GM18526 (cell line): Measurements from ENCODE around the gene MAT1A.

Source experiments
- POLR2A ChIP-seq: IDR thresholded peaks from 3 replicates; pipeline ENCODE4 v1.6.1; 2011; ENCODE audit not compliant: insufficient read length; ENCODE audit errors: extremely low read depth

The MAT1A gene

DNA sequence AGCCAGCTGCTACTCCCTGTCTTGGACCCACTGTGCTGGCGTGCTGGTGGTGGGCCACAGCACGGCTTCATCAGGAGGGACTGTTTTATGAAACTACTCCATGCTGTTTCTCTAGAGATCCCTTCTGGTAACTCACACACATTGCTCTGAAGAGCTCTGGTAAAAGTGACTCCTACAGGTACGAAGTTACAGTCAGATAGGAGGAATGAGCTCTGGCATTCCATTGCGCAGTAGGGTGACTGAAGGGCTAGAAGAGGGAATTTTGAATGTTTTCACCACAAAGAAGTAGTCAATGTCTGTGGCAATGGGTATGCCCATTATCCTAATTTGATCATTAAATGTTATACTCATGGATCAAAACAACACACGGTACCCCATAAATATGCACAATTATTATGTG lies 609 bp downstream of the MAT1A start:
- TF ChIP-seq POLR2A = no peak

DNA sequence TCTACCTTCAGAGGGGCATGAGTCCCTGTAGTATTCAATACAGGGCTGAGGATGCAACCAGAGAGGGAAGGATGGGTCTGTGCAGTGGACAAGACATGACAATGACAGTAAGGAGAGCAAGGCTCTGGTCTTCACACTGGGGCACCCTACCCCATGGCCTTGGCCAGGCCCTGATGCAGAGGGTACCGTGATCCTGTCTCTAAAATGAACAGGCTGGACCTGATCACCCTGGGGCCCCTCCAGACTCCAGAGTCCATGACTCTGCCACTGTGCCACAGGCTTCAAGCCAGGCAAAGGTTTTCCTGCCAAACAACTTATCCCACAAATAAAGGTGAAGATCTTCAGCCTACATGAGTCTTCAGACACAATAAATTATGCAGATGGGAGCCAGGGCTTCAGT lies 4.9 kb downstream of the MAT1A start:
- no peak for TF ChIP-seq POLR2A

DNA sequence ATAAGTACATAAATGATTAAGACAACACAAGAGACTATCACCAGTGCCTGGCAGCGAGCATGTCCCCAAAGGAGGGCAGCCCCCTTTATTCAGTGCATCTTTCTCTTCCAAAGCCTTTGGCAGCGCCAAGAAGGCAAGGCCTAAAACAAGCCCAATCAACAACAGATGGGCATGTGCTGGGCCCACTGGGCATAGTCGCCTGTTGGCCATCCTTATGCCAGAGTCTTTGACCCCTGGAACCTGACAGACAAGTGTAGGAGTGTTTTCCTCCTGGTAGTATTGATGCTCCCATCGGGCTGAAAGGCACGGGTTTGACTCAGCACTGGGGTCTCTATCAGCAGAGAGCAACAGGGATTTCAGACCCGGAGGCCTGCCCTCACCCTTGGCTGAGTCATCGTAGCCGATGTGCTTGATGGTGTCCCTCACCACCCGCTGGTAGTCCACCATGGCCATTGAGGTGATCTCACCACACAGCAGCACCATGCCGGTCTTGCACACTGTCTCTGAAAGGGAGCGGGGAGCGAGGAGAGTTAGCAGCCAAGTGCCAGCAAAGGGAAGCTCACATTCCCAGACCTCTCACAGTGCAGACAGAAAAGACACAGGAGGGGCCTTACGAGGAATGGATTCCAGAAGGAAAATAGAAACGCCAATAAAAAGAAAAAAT lies 5.8 kb downstream of the MAT1A start:
- TF ChIP-seq POLR2A = no peak

DNA sequence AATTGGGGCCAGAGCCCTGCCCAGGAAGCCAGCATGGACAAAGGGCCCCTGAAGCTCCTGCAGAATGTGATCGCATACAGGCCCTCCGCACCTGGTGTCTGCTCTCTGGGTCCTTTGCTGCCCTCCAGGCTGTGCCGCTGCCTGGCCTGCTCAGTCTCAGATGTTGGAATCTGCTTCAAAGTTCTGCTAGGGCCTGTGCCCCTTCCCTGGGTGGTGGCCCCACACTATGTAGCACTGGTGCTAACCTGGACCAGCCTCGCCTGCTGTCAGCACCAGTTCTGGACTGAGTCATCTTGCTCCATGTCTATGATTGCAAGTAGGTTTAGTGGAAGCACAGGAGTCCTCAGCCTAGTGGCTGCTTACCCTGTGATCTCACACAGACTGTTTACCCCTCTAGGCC lies 6.3 kb downstream of the MAT1A start:
- no peak for TF ChIP-seq POLR2A

DNA sequence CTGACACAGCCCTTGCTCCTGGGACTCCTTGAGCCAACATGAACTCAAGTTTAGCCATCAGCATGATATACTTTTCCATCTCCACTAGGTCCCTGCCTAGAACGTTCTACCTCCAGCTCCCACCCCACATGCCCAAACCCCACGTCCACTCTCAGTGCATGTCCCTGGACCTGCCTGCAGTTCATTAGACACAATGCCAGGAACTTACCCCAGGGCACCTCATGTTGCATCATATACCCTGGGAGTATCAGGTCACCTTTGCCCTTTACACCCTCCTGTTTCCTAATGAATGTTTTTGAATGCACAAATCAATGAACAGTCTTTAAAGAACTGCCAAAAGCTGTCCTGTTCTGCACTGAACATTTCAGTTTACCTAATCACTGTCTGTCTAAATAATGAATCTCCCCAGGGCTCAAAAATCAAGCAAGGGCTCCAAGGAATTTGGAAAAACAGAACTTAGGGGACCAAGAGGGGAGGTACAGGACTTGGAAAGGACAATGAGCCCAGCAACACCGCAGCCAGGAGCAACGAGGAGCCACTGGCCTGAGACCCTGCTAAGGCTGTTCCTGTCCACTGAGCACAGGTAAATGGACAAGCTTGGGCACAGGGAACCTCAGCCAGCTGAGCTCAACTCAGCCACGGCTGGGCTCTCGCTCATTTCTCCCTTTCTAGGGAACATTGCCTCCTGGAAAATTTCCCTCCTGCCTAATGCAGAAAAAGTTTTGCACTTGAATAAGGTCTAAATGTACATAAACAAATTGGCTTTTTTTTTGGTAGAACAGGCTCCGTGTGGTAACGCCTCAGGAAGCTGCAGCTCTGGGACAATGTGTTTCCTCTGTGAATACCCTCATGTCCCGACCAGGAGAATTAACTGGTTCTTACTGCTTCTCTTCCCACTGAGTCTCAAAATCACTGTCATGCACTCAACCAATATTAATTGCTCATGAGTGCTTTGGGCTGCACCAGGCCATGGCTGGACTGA lies 7.4 kb downstream of the MAT1A start:
- no peak for TF ChIP-seq POLR2A

DNA sequence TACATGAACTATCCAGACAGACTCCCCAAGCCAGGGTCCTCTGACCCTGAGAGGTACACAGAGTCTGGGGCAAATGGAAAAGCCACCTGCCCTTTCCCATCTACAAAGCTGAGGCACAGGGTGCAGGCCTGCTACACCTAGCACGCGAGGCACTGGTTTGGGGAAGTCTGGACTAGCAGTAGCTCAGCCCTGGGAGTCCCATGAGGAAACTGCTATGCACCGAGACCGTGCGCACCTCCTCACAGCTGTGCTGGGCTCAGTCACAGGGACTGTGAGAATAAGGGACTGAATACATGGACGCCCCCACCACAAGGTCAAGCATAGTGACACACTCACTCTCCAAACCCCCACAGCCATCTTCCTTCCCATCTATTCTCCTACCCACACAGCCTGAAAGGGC lies 8.2 kb downstream of the MAT1A start:
- TF ChIP-seq POLR2A = no peak

DNA sequence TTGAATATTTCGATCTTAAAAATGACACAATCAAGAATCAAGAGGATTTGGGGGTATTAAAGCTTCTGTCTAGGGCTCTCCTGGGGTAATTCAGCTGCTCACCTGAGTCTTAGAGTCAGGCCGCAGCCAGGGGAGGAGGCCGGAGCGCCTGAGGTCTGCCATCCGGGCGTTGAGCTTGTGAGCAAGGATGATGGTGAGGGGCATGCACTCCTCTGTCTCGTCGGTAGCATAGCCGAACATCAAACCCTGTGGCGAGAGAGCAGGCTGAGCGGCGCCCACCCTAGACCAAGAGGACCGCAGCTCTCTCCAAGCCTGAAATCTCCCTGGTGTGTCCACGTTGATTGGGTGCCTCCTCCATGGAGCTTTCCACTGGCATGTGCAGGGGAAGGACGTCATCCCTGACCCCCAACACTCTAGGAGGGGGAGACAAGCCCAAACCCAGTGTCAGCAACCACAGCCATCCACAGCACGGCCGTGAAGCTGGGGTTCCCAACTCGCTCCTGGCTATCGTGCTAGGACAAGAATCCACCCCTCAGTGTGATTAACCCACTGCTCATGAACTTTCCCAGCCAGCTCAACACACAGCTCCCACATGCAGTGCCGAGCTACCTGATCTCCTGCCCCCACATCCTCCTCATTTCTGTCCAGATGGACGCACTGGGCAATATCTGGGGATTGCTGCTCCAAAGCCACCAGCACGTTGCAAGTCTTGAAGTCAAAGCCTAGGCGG lies 9.2 kb downstream of the MAT1A start:
- TF ChIP-seq POLR2A = no peak

DNA sequence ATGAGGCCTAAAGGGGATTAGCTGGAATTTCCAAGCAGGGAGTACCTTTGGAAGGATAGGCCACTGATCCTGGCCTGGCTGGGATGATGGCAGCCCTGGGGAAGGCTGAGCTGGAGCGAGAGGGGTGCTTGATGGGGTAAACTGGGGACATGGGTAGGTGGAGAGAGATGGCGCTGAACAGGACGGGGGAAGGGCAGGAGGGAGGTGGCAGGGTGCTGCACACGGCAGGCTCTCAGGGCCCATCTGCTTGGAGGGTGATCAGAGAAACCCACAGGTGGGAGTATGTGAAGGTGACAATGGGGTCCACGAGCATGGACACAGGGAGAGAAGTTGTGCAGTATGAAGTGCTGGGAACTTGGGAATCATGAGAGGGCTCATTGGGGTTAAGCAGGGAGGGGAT lies 10.3 kb downstream of the MAT1A start:
- no peak for TF ChIP-seq POLR2A

DNA sequence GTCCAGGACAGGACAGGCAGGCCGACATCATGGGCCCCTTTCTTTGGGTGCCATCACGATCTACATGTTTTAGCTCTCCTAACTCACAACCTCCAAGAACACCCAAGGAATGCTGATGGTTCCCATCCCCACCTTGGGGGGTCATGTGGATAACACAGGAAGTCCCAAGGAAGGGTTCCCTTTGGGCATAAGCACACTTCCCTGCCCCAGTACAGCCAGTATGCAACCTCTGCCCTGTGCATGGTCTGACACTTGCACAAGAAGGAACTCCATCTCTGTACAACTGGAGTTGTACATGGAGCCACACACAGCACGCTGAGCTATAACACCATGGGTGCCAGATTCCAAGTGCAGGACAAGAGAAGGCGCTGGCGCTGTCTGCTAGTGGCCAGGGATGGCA lies 11.0 kb downstream of the MAT1A start:
- TF ChIP-seq POLR2A = no peak

DNA sequence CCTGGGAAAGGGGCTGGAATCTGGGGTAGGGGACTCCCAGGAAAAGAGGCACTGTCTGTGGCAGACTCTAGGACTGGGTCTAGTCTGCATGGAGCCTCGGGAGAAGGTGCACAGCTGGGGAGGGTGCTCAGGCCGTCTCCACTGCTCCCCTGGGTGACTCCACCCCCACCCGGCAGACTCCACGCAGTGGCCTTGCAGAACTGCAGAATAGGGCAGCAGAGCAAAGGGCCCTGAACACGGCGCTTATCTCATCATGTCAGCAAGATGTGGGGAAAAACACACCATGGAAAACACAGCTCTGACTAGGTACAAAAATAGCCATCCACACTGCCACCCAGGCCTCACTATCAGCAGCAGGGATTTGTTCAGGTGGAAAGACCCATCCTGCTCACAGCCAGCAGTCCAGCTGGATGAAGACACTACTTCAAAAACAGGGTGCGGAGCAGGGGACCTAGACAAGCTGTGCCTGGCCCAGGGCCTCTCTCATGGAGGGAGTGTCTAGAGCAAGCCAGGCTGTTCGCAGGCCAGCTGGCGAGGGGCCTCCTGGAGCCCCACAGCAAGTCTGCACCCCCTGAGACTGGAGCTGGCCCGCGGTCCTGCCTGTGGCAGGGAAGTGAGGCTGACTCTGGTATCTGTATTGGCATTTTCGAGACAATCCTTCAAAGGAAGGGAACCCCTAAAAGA lies 11.7 kb downstream of the MAT1A start:
- TF ChIP-seq POLR2A = no peak

DNA sequence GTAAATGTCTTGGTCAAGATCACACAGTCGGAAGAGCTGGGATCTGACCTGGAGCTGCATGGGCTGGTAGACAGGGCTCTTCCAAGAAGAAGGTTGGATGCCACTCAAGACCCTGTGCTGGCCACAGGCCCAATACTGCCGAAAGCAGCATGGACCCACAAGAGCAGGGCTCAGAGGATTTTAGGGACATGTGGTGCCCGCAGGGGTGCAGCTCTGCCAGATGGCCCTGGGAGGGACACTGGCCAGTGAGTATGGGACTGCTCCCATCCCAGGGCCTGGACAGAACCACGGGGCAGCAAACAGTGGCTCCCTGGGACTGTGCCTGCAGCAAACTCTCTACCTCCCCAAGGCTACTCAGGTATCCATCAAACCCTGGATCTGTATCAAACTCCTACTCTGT lies 12.4 kb downstream of the MAT1A start:
- no peak for TF ChIP-seq POLR2A

DNA sequence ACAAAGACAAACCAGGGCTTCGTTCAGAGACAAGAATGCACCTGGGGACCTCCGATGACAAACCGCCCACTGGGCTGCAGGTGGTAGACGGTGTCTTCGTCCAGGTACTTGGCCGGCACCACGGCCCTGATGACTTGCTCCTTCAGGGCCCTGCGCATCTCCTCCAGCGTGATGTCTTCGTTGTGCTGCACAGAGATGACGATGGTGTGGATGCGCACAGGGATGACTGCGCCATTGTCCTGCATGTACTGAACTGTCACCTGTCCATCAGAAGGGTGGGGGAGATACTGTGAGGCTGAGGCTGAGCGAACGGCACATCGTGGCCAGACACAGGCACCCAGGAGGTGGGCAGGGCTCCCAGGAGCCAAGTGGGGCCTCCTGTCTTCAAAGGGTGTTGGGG lies 13.1 kb downstream of the MAT1A start:
- TF ChIP-seq POLR2A = no peak

DNA sequence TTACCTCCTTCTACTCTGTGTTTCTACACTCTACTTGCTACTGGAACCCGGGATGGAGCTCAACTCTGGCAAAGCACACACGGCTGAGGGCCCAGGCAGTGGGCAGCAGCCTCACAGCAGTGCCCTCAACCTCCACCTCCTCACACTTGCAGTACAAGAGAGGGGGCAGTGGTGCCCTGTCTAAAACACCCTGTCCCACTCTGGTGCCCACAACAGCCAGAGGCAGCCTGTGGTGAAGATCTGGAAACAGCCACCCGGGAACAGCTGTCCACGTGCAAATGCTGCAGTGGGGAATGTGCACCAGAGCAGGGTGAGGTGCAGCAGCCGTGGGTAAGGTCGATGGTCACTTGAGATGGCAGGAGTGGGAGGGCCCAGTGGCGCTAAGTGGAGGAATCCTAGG lies 13.7 kb downstream of the MAT1A start:
- no peak for TF ChIP-seq POLR2A

DNA sequence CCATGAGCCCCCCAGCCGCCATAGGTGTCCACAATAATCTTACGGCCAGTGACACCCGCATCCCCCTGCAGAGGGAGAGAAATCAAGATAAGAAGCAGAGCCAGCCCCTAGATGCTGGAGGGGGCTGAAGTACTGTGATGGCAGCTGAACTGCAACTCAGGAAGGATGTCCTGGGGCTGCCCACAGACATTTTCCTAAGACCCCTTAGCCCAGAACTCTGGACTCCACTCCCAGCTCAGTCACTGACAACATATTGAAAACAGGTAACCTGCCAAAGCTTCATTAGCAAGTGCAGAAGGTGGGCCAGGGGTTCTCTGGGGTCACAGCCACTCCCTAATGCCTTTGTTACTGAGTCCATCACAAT lies 14.3 kb downstream of the MAT1A start:
- TF ChIP-seq POLR2A = no peak

DNA sequence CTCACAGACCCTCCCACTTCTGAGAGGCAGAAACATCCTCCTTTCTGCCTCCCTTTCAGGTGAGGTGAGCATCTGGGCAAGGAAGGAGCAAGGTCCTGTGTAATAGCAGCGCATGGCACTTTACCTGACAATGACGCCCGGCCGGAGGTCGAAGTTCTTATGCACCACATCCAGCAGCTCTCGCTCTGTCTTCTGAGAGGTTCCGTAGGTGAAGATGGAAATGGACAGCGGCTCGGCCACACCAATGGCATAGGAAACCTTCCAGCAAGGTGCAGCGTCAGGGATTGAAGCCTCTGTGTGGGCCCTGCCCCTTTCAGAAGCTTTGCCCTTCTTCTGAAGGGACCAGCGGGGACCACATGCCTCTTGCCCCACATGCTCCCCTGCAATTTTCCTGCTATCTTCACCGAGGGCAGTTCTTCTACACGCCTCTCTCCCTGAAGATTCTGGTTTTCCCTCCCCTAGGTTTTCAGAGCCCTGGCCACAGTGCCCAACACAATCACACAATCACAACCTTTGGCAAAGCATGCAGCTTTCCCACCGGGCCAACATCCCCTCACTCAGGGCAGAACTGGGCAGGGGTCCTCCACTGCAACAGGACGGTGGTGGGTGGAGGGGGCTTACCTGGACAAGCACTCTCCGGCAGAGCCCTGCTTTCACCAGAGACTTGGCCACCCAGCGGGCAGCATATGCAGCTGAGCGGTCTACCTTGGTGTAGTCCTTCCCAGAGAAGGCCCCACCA lies 14.9 kb downstream of the MAT1A start:
- no peak for TF ChIP-seq POLR2A
